Hindlimb muscle (tissue), 1 donor: Measurements from ENCODE around the gene IQGAP2. TPM values are rescaled to one million over a fixed set of nuclear protein-coding genes. Genes with fewer than 3 reads are reported as not detected.

Source experiments
- polyA plus RNA-seq: library from polyadenylated mRNA; unstranded; fragments of 120-200 nt; gene quantifications from one replicate; pipeline ENCODE4 v1.2.1, GENCODE V29; 2013; ENCODE audit not compliant: insufficient read length

The IQGAP2 gene
- polyA plus RNA-seq, 1 donor = 6.6 TPM

Other genes starting within 250 kb of the IQGAP2 start
- 0.25 TPM for gene F2RL2, start 220.1 kb downstream of the IQGAP2 start, polyA plus RNA-seq